ENCODE data around the gene PTPRT.

DNA sequence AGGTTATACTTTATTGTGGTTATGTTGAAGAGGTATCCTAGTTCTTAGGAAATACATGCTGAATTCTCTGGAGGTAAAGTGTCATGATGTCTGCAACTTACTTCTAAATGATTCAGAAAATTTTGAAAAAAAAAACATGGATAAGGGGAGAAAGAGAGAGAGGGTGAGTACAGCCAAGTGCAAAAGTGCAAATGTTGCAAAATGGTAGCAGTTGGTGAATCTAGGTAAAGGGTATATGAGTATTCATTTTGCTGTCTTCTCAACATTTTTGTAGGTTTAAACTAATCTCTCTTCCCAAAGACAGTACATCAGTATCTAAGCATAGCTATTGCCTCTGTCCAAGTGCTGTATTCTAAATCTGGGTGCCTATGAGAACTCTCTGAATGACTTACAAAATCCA is 992.1 kb downstream of the PTPRT start:
- TF ChIP-seq, protein P1, sequence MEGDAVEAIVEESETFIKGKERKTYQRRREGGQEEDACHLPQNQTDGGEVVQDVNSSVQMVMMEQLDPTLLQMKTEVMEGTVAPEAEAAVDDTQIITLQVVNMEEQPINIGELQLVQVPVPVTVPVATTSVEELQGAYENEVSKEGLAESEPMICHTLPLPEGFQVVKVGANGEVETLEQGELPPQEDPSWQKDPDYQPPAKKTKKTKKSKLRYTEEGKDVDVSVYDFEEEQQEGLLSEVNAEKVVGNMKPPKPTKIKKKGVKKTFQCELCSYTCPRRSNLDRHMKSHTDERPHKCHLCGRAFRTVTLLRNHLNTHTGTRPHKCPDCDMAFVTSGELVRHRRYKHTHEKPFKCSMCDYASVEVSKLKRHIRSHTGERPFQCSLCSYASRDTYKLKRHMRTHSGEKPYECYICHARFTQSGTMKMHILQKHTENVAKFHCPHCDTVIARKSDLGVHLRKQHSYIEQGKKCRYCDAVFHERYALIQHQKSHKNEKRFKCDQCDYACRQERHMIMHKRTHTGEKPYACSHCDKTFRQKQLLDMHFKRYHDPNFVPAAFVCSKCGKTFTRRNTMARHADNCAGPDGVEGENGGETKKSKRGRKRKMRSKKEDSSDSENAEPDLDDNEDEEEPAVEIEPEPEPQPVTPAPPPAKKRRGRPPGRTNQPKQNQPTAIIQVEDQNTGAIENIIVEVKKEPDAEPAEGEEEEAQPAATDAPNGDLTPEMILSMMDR (IDR thresholded peaks at IDR 0.05) = no peak
- TF ChIP-seq POLR2A (IDR thresholded peaks at IDR 0.05) = no peak
